ENCODE results near the gene ROM1.
"Not testable (repeated sequence)": the region's sequence is repeated elsewhere in the genome, so short reads cannot be mapped to it uniquely, and the experiment has no call there.

ROM1 gene

DNA sequence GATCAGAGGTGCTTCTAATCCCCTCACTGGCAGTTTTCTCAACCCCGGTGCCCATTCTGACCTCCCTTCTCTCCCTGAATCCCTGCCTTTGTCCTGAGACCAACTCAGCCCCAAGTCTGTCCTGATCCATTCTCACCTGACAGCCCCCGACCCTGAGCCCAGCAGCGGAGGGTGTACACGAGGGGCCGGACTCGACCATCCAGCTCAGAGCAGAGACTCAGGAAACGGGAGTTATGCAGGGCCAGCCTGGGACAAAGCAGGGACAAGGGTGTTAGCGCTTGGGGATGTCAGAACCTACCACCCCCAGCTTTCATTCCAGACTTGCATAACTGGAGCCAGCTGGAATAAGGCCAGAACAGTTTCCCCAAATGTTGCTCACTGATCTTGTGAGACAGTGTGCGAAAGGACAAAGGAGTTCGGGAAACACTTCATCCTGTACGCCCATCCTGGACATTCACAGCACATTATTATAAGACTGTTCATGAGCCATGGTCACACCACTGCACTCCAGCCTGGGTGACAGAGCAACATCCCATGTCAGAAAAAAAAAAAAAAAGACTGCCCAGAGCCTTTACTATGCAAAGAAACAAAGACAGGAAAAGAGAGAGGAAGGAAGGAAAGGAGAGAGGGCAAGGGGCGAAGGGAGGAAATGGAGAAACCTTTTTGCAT lies 35.9 kb upstream of the ROM1 start:
- H3K4me3 ChIP-seq (ENCODE audit: control insufficient read depth, low read depth, low read length): no peak overlapping the region
- TF ChIP-seq, protein P1, sequence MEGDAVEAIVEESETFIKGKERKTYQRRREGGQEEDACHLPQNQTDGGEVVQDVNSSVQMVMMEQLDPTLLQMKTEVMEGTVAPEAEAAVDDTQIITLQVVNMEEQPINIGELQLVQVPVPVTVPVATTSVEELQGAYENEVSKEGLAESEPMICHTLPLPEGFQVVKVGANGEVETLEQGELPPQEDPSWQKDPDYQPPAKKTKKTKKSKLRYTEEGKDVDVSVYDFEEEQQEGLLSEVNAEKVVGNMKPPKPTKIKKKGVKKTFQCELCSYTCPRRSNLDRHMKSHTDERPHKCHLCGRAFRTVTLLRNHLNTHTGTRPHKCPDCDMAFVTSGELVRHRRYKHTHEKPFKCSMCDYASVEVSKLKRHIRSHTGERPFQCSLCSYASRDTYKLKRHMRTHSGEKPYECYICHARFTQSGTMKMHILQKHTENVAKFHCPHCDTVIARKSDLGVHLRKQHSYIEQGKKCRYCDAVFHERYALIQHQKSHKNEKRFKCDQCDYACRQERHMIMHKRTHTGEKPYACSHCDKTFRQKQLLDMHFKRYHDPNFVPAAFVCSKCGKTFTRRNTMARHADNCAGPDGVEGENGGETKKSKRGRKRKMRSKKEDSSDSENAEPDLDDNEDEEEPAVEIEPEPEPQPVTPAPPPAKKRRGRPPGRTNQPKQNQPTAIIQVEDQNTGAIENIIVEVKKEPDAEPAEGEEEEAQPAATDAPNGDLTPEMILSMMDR (conservative IDR thresholded peaks at IDR 0.05; ENCODE audit: control insufficient read depth, insufficient read depth, low read depth, low read length): no peak
- peak; percentile 80 for DNase-seq (ENCODE audit: low read depth)

DNA sequence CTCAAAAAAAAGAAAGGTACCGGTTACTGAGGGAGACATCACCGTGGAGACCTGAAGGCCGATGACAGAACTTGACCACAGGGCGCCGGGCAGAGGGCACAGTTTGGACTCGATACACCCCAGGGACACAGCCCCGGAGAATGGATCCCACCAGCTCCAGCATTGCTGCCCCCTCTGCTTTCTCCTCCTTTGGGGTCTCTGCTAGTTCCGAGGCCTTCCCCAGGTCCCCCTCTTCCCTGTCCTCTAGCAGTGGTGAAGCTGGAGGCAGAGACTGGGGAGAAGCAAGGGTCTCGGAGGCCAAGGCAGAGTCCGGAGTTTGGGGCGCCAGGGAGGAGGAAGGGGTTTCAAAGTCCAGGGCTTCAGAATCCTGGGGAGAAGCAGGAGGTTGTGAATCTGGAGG lies 34.5 kb upstream of the ROM1 start:
- DNase-seq (ENCODE audit: low read depth): no peak
- TF ChIP-seq, protein P1 (conservative IDR thresholded peaks at IDR 0.05; ENCODE audit: control insufficient read depth, insufficient read depth, low read depth, low read length): no peak
- no peak overlapping the region for H3K4me3 ChIP-seq (ENCODE audit: control insufficient read depth, low read depth, low read length)

DNA sequence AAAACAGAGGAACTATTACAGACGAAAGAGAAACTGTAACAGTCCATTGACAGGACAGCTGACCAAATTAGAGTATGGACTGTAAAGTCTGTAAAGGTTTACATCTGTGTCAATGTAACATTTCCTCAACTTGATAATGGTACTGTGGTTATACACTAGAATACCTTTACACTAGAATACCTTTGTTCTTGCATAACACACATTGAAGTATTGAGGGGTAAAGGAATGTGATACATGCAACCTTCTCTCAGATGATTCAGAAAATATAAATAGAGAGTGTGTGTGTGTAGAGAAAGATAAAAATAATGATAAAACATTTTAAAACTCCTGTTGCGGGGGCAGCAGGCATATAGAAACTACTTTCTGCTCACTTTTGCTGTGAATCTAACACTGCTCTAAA lies 33.8 kb upstream of the ROM1 start:
- TF ChIP-seq, protein P1 (conservative IDR thresholded peaks at IDR 0.05; ENCODE audit: control insufficient read depth, insufficient read depth, low read depth, low read length): no peak
- no peak overlapping the region for H3K4me3 ChIP-seq (ENCODE audit: control insufficient read depth, low read depth, low read length)
- DNase-seq (ENCODE audit: low read depth): no peak

DNA sequence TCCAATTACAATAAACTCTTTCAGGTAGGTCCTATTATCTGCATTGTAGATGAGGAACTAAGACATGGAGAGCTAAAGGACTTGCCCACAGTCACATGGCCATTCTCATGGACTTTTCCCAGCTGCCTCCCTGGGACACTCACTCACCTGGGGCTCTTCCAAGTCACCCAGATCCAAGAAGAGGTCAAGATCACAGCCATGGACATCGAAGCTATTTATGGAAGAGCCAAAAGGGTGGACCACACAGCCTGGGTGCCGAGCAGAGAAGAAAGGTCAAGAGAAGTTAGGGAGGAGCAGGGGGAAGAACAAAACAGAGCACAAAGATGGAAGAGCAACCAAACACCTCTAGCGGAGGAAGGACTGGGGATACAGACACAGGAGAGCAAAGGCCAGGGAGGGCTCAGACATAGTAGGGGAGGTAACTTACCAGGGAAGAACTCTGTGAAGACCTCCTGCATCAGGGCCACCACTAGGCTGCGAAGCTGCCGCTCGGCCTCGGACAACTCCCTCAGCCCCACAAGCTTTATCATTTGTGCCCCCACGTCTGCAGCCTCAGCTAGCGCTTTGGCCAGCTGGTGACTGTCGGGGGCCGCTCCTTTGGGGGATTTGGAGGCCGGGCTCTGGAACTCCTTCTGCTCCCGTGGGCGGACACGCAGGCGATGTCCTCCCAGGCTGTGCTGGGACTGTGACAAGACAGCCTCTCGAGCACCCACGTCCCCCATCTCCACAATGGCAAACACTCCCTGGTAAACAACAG lies 31.9 kb upstream of the ROM1 start:
- TF ChIP-seq, protein P1 (conservative IDR thresholded peaks at IDR 0.05; ENCODE audit: control insufficient read depth, insufficient read depth, low read depth, low read length): no peak
- DNase-seq (ENCODE audit: low read depth): no peak
- H3K4me3 ChIP-seq (ENCODE audit: control insufficient read depth, low read depth, low read length): no peak overlapping the region

DNA sequence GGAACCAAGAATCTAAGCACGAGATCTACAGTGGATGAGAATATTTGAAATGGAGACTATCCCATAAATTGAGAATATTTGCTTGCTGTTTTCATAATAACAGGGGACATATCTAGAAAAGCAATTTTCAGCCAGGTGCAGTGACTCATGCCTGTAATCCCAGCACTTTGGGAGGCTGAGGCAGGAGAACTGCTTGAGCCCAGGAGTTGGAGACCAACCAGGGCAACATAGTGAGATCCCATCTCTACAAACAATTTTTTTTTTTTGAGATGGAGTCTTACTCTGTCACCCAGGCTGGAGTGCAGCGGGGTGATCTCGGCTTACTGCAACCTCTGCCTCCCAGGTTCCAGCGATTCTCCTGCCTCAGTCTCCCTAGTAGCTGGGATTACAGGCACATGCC lies 31.3 kb upstream of the ROM1 start:
- H3K4me3 ChIP-seq (ENCODE audit: control insufficient read depth, low read depth, low read length); DNase-seq (ENCODE audit: low read depth): not testable (repeated sequence)

DNA sequence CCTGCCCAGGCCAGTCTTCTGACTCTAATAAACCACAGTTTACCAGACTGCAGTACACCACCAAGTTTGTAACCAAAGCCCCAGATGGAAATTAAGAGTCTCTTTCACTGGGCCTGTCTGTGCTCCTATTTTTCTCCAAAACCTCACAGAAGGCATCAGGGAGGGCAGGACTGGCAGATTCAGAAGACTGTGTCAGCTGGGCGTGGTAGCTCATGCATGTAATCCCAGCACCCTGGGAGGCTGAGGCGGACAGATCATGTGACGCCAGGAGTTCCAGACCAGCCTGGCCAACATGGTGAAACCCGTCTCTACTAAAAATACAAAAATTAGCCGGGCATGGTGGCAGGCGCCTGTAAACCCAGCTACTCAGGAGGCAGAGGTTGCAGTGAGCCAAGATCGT lies 27.7 kb upstream of the ROM1 start:
- not testable (repeated sequence) for DNase-seq (ENCODE audit: low read depth); H3K4me3 ChIP-seq (ENCODE audit: control insufficient read depth, low read depth, low read length)

DNA sequence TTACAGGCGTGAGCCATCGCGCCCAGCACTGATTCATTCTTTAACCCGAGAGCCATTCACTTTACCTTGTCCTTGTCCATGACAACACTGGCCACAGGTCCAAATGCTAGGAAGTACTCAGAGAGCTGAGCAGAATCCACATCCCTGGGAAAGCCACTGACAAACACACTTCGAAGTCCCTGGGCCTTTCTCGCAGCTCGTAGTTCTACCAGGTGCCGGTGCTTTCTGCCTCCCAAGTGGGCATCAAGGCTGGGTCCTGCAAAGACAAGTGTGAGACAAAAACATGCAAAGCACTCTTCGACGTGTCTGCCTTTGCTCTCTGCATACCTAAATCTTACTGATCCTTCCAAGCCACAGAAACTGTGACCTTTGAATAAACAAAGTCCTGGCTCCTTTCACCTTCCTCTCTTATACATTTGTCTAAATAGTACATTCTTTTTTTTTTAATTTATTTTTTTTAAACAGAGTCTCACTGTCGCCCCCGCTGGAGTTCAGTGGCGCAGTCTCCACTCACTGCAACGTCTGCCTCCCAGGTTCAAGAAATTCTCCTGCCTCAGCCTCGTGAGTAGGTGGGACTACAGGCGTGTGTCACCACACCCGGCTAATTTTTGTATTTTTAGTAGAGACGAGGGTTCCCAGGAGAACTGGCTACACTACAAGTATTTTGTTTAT lies 24.0 kb upstream of the ROM1 start:
- peak; percentile 42 for DNase-seq (ENCODE audit: low read depth)
- TF ChIP-seq, protein P1 (conservative IDR thresholded peaks at IDR 0.05; ENCODE audit: control insufficient read depth, insufficient read depth, low read depth, low read length): peak; percentile 22
- no peak overlapping the region for H3K4me3 ChIP-seq (ENCODE audit: control insufficient read depth, low read depth, low read length)

Measured in fibroblast of mammary gland (primary cell).